SHP77 treated with DMSO at 0.1 percent for 48 hours (cell line): ENCODE measurements around the gene NIPSNAP3A.
"Not testable (repeated sequence)": the region's sequence is repeated elsewhere in the genome, so short reads cannot be mapped to it uniquely, and the experiment has no call there.

Experiments used
- DNase-seq: peaks from one replicate; lab custom pipeline; 2025; lab: John Stamatoyannopoulos, UW

NIPSNAP3A gene

DNA sequence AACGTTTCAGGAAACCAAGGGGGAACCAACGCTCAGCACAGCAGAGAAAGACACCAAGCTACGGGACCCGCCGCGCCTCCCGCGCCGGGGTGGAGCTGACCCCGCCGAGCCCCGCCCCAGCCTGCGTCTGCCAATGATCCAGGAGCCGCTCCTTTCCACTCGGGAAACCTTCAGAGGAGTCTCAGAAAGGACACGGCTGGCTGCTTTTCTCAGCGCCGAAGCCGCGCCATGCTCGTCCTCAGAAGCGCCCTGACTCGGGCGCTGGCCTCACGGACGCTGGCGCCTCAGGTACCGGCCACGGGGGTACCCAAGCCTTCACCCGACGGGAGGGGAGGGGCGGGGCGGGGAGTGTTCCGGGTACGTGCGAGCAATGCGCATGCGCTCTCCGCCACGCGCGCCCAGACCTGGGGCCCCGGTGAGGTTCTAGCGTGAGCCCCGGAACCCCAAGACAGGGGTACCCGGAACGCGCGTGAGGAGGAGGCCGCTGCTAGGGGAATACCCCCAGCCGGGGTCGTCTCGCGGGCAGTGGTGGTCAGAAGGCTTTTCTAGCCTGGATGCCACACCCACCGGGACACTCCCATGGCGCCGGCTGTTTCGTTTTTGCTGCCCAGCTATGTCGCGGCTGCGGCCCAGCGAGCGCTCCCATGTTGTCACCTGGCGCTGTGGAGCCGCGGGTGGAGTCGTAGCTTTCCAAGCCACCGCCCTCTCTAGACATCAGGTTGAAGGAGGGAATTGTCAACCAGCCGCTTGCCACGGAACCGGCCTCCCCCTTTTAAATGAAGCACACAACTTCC is at the start of gene NIPSNAP3A:
Gene NIPSNAP3A (plus strand): TSS at position 119 of the 794 bp plus-strand sequence. CDS start 110 bp downstream, at position 229.
- DNase-seq = peak; percentile 52

- no peak for DNase-seq
Observed at GRCh38 chr9:104700306-104700705, 47.2 kb upstream of the NIPSNAP3A start.

DNA sequence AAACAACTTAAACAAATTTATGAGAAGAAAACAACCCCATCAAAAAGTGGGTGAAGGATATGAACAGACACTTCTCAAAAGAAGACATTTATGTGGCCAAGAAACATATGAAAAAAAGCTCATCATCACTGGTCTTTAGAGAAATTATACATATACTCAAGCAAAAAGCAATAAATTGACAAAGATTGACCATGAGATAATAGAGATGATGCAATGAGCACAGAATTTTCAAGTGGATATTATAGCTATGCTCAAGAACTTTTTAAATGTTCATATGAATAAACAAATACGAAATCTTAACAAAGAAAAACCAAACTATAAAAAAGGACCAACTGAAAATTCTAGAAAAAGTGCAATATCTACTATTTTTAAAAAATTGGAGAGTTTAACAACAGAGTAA is 38.7 kb upstream of the NIPSNAP3A start:
- not testable (repeated sequence) for DNase-seq

DNA sequence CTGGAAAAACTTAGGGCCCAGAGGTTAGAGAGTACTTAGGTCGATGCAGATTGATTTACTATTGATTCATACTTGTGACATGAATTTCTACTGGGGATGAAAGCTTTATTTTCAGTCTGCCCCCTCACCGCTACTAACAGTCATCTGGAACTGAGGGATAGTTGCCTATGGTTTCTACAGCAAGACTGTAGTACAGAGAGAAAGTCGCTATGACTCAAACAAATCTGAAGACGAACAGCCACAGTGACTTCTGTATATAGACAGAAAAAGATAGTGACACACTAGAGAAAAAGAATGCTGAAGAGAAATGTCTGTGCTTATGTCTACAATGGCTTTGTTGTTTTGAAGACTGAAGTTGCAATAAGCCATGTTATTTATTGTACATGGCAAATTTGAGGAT is 35.9 kb upstream of the NIPSNAP3A start:
- no peak for DNase-seq

- DNase-seq = peak; percentile 29
Observed at GRCh38 chr9:104725014-104725413, 22.5 kb upstream of the NIPSNAP3A start.

GRCh38 chr9:104738452-104738851 is 9.0 kb upstream of the NIPSNAP3A start:
- DNase-seq = no peak

DNA sequence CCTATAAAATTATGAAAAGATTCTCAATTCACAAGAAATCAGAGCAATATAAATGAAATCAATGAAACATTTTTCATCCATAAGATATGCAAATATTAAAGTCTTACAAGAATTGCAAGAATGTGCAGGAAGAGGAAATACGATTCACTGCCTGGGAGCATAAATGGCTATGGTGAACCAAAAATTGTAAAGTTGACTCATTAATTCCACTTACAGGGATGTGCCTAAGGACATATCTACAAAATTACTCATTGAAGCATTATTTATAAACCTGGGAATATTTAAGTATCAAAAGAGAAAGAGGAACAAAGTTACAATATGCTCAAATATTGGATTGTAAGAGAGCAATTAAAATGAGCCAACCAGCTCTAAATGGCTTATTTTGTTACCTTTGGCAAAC is 6.9 kb upstream of the NIPSNAP3A start:
- no peak for DNase-seq

DNA sequence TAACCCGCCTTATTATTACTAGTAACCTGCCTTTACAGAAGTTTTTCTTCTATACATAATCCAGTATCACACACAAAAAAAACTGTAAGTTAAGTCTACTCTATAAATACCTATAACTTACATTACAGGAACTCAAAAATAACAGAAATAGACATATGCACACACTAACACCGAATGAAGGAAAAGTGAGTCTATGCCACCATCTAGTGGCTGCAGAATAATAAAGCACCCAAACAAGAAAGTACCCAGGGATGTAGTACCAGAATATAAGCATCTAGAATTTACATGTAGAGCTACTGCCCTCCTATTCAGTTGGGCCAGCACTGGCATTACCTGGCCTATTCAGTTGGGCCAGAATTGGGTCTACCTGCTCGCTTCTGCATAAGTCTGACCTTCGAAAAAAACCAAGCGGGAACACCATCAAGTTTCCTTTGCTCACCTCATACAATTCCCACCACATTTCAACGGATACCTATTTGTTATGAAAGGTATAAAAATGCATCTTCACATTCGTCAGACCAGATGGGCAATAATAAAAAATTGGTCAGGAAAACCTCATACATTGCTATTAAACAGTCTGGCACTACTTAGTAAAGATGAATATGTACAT is 4.0 kb upstream of the NIPSNAP3A start:
- peak; percentile 34 for DNase-seq

GRCh38 chr9:104745852-104746251 is 1.6 kb upstream of the NIPSNAP3A start:
- no peak for DNase-seq

DNA sequence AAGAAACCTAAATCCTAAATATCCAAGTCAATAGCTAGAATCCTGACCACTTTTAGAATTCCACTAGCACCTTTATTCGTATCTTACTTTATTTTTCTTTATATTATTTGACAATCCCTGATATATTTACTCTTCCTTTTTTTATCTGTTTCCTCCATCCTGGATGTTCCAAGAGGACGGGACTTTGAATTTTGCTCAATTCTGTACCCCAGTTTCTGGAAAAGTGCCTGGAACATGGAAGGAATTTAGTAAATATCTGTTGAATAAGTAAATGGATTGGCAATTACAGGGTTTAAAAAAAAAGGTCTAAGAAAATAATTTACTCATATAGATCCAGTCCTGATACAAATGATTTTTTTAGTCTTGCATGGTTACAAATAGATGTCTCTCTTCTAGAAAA is 1.2 kb upstream of the NIPSNAP3A start:
- DNase-seq = no peak

DNA sequence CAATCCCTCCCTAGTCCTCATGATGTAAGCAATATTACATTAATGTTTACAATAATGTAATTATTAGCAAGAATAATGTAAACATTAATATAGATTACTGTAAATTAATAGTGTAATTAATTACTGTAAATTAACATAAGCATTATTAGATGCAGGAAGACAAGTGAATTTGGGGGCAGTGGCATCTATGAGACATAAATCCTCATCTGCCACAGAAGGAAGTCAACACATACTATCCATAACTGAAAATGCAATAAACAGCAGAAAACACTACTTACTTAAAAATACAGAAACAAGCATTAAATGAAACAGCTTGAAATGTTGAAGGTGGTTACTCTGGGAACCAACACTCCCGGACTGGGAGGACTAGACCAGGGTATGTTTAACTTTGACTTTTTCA is 685 bp upstream of the NIPSNAP3A start:
- no peak for DNase-seq

- DNase-seq = no peak
Observed at GRCh38 chr9:104747245-104747564, 278 bp upstream of the NIPSNAP3A start.

GRCh38 chr9:104748359-104749031 is 1.0 kb downstream of the NIPSNAP3A start:
- no peak for DNase-seq

DNA sequence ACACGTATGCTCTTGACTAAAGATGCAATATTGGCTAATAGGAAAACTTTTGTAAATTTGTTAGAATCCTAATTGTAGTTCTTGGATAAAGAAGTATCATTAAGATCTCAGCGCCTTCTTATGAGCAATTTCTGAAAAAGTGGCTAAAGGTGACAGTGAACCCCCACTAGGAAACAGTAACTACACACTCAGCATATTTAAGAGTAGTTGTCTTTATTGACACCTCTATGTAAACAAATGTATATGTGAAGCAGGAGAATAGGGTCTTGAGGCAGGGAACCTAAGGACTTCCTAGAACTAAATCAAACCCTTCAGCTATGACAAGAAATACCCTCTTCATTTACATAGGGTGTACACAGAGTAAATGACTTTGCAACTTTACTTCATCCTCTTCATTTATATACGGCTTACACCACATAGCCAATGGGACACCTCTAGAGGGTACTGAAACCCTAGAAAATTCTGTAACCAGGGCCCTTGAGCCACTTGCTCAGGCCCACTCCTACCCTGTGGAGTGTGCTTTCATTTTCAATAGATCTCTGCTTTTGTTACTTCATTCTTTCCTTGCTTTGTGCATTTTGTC is 2.8 kb downstream of the NIPSNAP3A start:
- DNase-seq = no peak

- DNase-seq = peak; percentile 19
Observed at GRCh38 chr9:104758974-104759373, 11.5 kb downstream of the NIPSNAP3A start.

- DNase-seq = no peak
Observed at GRCh38 chr9:104765138-104765537, 17.7 kb downstream of the NIPSNAP3A start.

GRCh38 chr9:104766025-104766424 is 18.5 kb downstream of the NIPSNAP3A start:
- DNase-seq = no peak

DNA sequence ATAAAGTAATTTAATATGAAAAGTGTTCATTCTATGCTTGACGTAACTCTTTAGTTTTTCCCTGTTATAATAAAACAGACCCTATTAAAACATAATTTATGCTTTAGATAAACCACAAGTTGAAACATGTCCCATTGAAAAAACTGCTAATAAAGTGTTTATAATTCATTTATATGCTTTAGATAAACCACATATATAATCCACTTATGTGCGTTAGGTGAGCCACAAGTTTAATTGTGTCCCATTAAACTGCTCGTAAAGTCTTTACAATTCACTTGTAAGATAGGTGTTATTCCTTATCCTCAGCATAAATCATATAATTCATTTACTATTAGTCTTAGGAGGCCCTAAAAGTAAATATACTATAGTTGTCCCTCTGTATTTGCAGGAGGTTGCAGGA is 20.0 kb downstream of the NIPSNAP3A start:
- no peak for DNase-seq

- DNase-seq = not testable (repeated sequence)
Observed at GRCh38 chr9:104769029-104769428, 21.5 kb downstream of the NIPSNAP3A start.

DNA sequence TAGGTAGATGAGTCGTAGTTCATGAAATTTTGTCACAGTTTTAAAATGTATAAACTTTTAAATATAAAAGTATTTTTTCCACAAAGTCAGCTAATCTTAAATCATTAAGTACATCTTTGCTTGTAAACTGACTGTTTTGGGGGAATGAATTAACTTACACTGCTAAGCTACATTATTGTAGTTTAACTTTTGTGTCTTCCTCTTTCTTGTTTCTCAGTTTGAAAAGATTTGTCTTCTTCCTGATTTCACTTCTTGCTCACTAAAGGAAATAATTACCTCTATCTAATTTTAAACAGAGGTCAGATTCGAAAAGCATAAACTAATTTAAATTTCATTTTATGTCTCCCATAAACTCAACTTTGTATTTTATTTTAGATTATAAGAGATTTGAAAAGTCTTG is 22.2 kb downstream of the NIPSNAP3A start:
- no peak for DNase-seq

- no peak for DNase-seq
Observed at GRCh38 chr9:104772714-104773510, 25.4 kb downstream of the NIPSNAP3A start.

DNA sequence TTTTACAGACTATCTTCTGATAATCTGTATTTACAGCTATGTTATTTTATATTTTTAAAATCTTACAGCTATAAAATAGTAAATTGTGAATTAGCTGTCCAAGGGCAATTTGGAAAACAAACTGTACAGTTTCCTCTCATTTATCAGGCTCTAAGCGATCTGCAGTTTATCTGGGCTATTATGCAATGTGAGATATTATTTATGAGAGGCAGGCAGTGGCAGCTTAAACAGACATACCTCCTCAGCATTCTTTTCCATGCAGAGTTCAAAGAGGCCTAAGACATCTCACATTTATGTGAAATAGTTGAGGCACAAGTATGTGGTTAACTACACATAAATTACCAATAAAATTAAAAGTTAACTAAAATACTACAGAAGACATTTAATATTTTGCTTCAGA is 26.6 kb downstream of the NIPSNAP3A start:
- no peak for DNase-seq
